GM21515 (cell line): ENCODE results near the gene ID3.
"Not testable (repeated sequence)": the region's sequence is repeated elsewhere in the genome, so short reads cannot be mapped to it uniquely, and the experiment has no call there.

Source experiments
- ATAC-seq: cut with Tn5 transposase; IDR thresholded peaks from one replicate; pipeline ENCODE4 v1.9.1; 2021; ENCODE audit not compliant: unreplicated experiment

ID3 gene

GRCh38 chr1:23589585-23589986 lies 30.3 kb upstream of the ID3 start:
- no peak for ATAC-seq

GRCh38 chr1:23588749-23589548 lies 29.6 kb upstream of the ID3 start:
- ATAC-seq, result no peak

- ATAC-seq, result no peak
These were observed 26.2 kb upstream of the ID3 start for GRCh38 chr1:23585321-23586022.

GRCh38 chr1:23583727-23584126 lies 24.4 kb upstream of the ID3 start:
- ATAC-seq, result not testable (repeated sequence)

GRCh38 chr1:23582820-23583219 lies 23.5 kb upstream of the ID3 start:
- ATAC-seq, result no peak

- ATAC-seq, result no peak
These were observed 21.9 kb upstream of the ID3 start for GRCh38 chr1:23581219-23581618.

GRCh38 chr1:23578997-23579363 lies 19.7 kb upstream of the ID3 start:
- no peak for ATAC-seq

GRCh38 chr1:23578311-23578996 lies 19.2 kb upstream of the ID3 start:
- ATAC-seq, result no peak

- peak; percentile 80 for ATAC-seq
These were observed 18.0 kb upstream of the ID3 start for GRCh38 chr1:23577056-23578004.

GRCh38 chr1:23576338-23577055 lies 17.2 kb upstream of the ID3 start:
- ATAC-seq, result no peak

GRCh38 chr1:23575226-23575810 lies 16.0 kb upstream of the ID3 start:
- ATAC-seq, result no peak

- no peak for ATAC-seq
These were observed 15.0 kb upstream of the ID3 start for GRCh38 chr1:23574265-23574754.

GRCh38 chr1:23573574-23574182 lies 14.4 kb upstream of the ID3 start:
- ATAC-seq, result no peak

GRCh38 chr1:23571465-23571864 lies 12.2 kb upstream of the ID3 start:
- no peak for ATAC-seq

GRCh38 chr1:23570001-23570691 lies 10.8 kb upstream of the ID3 start:
- ATAC-seq, result no peak

- no peak for ATAC-seq
These were observed 9.5 kb upstream of the ID3 start for GRCh38 chr1:23568608-23569383.

GRCh38 chr1:23567996-23568607 lies 8.8 kb upstream of the ID3 start:
- ATAC-seq, result no peak

- no peak for ATAC-seq
These were observed 8.3 kb upstream of the ID3 start for GRCh38 chr1:23567629-23567995.
